MM.1S (cell line): Measurements from ENCODE around the gene AP5B1.

Experiments used
- DNase-seq: peaks from one replicate; pipeline ENCODE4 v3.0.0-alpha.2; 2015
- H2AFZ ChIP-seq: fragments of 300-600 bp; sonication (generic); 2 replicates; pipeline ENCODE4 v1.6.0; 2016; ENCODE audit warnings: antibody characterized with exemption, low read length
- H3F3A ChIP-seq: fragments of 300-600 bp; sonication (generic); 2 replicates; pipeline ENCODE4 v1.6.1; 2016; ENCODE audit warnings: mild to moderate bottlenecking, antibody characterized with exemption, low read length, moderate library complexity, mixed read lengths; ENCODE audit not compliant: insufficient read depth
- H3K27ac ChIP-seq: fragments of 300-600 bp; sonication (generic); 2 replicates; pipeline ENCODE4 v1.5.1; 2016; ENCODE audit warnings: mild to moderate bottlenecking, low read length
- H3K27me3 ChIP-seq: fragments of 300-600 bp; sonication (generic); replicated peaks from 2 replicates; pipeline ENCODE4 v1.6.0; 2016; ENCODE audit warnings: low read length; ENCODE audit not compliant: insufficient read depth
- H3K36me3 ChIP-seq: fragments of 300-600 bp; sonication (generic); replicated peaks from 2 replicates; pipeline ENCODE4 v1.6.1; 2016; ENCODE audit warnings: mild to moderate bottlenecking, low read length, mixed read lengths; ENCODE audit not compliant: insufficient read depth
- H3K4me1 ChIP-seq: fragments of 300-600 bp; sonication (generic); 2 replicates; pipeline ENCODE4 v1.6.1; 2016; ENCODE audit warnings: low read length, mixed read lengths
- H3K4me2 ChIP-seq: fragments of 300-600 bp; sonication (generic); 2 replicates; pipeline ENCODE4 v1.6.0; 2016; ENCODE audit warnings: low read depth, low read length
- H3K4me3 ChIP-seq: fragments of 300-600 bp; sonication (generic); 2 replicates; pipeline ENCODE4 v1.5.1; 2016; ENCODE audit warnings: low read length, mixed read lengths
- H3K79me2 ChIP-seq: fragments of 300-600 bp; sonication (generic); 2 replicates; pipeline ENCODE4 v1.6.1; 2016; ENCODE audit warnings: mixed run types, low read length, mixed read lengths
- H3K9ac ChIP-seq: fragments of 300-600 bp; sonication (generic); 2 replicates; pipeline ENCODE4 v1.6.1; 2016; ENCODE audit warnings: low read length, mixed read lengths
- H3K9me2 ChIP-seq: fragments of 300-600 bp; sonication (generic); replicated peaks from 2 replicates; pipeline ENCODE4 v1.6.1; 2016; ENCODE audit warnings: mild to moderate bottlenecking, low read length, mixed read lengths; ENCODE audit not compliant: insufficient read depth
- H3K9me3 ChIP-seq: fragments of 300-600 bp; sonication (generic); replicated peaks from 2 replicates; pipeline ENCODE4 v1.6.1; 2016; ENCODE audit warnings: mild to moderate bottlenecking, low read length, mixed read lengths; ENCODE audit not compliant: insufficient read depth
- H4K20me1 ChIP-seq: fragments of 300-600 bp; sonication (generic); 2 replicates; pipeline ENCODE4 v1.6.1; 2016; ENCODE audit warnings: mild to moderate bottlenecking, low read length, moderate library complexity, mixed read lengths; ENCODE audit not compliant: insufficient read depth
- EZH2 ChIP-seq: fragments of 300-600 bp; sonication (generic); optimal IDR thresholded peaks from 2 replicates; pipeline ENCODE3; 2017; ENCODE audit warnings: low read depth, mild to moderate bottlenecking, antibody characterized with exemption, low read length, mixed read lengths
- EZH2phosphoT487 ChIP-seq: fragments of 300-600 bp; sonication (generic); IDR thresholded peaks from 2 replicates; pipeline ENCODE4 v1.6.1; 2018; ENCODE audit warnings: antibody characterized with exemption, low read length
- TF ChIP-seq, protein P1 (sequence below): fragments of 300-600 bp; sonication (generic); IDR thresholded peaks from 2 replicates; pipeline ENCODE4 v1.5.1; 2016; ENCODE audit warnings: antibody characterized with exemption, low read length, mixed read lengths

The AP5B1 gene

DNA sequence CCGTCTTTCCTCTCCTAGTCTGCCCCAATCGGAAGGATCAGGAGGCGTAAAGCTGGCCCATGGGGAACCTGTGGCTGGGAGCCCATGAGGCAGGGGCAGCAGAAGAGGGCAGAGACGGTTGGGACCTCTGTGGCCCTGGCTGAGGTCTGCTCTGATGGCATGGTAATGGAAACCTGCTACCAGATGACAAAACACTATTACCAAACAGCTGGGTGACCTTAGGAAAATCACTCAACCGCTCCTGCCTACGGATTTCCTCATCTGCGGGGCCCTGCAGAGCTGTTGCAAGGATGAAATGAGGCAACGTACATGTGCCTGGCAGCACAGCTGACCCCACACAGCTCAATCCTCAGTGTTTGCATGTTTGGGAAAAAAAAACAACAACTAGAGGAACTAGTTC, 4.6 kb downstream of the AP5B1 start:
- Histone ChIP-seq H3K4me3 (no peak overlapping the region), H3K9ac (no peak overlapping the region), H2AFZ (no peak overlapping the region), H3F3A (no peaks in the 10 kb centered on the region), H4K20me1 (no peaks in the 10 kb centered on the region; the same call in 1 of the 2 replicates), H3K9me3 (no peaks in the 10 kb centered on the region), H3K4me2 (no peak overlapping the region), H3K27ac (no peak overlapping the region), H3K4me1 (no peaks in the 10 kb centered on the region), H3K36me3 (peaks cover 4% of the 10 kb centered on the region; the same call in 1 of the 2 replicates), H3K9me2 (no peaks in the 10 kb centered on the region), H3K27me3 (no peaks in the 10 kb centered on the region), H3K79me2 (peaks cover 32% of the 10 kb centered on the region)
- no peak for DNase-seq
- TF ChIP-seq EZH2 (no peak), EZH2phosphoT487 (no peak)
- TF ChIP-seq, protein P1, sequence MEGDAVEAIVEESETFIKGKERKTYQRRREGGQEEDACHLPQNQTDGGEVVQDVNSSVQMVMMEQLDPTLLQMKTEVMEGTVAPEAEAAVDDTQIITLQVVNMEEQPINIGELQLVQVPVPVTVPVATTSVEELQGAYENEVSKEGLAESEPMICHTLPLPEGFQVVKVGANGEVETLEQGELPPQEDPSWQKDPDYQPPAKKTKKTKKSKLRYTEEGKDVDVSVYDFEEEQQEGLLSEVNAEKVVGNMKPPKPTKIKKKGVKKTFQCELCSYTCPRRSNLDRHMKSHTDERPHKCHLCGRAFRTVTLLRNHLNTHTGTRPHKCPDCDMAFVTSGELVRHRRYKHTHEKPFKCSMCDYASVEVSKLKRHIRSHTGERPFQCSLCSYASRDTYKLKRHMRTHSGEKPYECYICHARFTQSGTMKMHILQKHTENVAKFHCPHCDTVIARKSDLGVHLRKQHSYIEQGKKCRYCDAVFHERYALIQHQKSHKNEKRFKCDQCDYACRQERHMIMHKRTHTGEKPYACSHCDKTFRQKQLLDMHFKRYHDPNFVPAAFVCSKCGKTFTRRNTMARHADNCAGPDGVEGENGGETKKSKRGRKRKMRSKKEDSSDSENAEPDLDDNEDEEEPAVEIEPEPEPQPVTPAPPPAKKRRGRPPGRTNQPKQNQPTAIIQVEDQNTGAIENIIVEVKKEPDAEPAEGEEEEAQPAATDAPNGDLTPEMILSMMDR, result no peak

DNA sequence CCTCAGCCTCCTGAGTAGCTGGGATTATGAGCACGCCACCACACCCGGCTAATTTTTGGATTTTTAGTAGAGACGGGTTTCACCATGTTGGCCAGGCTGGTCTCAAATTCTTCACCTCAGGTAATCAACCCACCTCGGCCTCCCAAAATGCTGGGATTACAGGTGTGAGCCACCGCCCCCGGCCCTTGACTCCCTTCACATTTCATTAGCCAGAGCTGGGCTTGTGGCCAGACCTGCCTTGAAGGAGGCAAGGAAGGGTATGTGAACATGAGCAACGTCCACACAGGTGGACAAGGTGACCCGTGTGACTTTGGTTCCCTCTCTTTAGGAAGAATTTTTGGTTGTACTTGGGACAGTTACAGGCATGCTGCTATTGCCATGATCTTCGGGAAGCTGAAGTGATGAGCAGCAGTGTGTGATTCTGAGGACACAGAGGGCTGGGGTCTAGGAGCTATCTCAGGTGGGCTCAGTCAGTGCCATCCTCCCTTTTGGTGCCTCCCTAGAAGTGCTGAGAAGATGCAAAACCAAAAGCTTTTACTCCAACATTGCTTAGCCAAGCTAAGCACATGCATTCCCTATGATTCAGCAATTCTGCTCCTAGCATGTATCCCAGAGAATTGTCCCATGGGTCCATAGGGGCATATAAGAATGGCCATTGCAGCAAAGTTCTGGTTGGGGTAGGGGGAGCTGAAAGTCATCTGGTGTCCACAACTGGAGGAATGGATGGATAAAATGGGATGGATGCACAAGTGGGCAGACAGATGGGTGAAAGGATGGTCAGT, 6.1 kb downstream of the AP5B1 start:
- Histone ChIP-seq H2AFZ (no peak overlapping the region), H3F3A (no peaks in the 10 kb centered on the region), H3K36me3 (peaks cover 4% of the 10 kb centered on the region; the same call in 1 of the 2 replicates), H3K9me3 (no peaks in the 10 kb centered on the region), H4K20me1 (no peaks in the 10 kb centered on the region; the same call in 1 of the 2 replicates), H3K4me3 (no peak overlapping the region), H3K27me3 (no peaks in the 10 kb centered on the region), H3K9ac (no peak overlapping the region), H3K79me2 (peaks cover 25% of the 10 kb centered on the region), H3K9me2 (no peaks in the 10 kb centered on the region), H3K4me2 (no peak overlapping the region), H3K27ac (no peak overlapping the region), H3K4me1 (no peaks in the 10 kb centered on the region)
- no peak for DNase-seq
- TF ChIP-seq EZH2, result no peak
- TF ChIP-seq, protein P1, result no peak
- TF ChIP-seq EZH2phosphoT487, result no peak

DNA sequence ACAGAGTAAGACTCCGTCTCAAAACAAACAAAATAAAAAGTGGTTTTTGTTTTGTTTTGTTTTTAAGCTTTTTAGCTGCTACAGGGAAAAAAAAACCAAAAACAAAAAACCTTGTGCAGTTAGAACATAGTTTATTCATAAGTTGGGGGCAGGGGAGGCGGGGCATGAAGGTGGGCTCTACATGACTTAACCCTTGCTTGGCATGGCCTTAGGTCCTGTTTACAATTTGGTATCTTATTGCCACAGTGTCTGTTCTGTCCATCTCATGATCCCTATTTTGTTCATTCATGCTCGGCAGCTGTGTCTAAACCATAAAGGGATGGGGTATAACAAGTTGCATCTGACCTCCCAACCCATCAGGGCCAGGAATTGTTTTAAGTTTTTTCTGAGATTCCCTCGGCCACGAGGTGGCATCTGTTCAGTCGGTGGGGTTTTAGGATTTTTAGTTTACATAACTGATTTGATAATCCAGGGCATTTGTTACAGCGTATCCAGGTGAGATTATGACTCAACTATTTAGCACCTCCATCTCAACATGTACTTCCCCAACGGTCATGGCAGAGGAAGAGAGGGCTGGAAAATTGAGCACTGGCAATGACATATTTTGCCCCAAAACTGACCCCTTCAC, 6.9 kb downstream of the AP5B1 start:
- H3K9ac ChIP-seq, result no peak overlapping the region
- H3K27ac ChIP-seq, result no peak overlapping the region
- no peaks in the 10 kb centered on the region for H3F3A ChIP-seq
- no peaks in the 10 kb centered on the region for H3K4me1 ChIP-seq
- TF ChIP-seq EZH2phosphoT487, result no peak
- TF ChIP-seq EZH2, result no peak
- TF ChIP-seq, protein P1, result peak; percentile 19
- H3K4me3 ChIP-seq, result no peak overlapping the region
- H2AFZ ChIP-seq, result no peak overlapping the region
- H3K4me2 ChIP-seq, result no peak overlapping the region
- no peaks in the 10 kb centered on the region for H3K27me3 ChIP-seq
- peaks cover 16% of the 10 kb centered on the region for H3K79me2 ChIP-seq
- no peaks in the 10 kb centered on the region for H3K9me3 ChIP-seq
- no peaks in the 10 kb centered on the region for H4K20me1 ChIP-seq
- DNase-seq, result no peak
- peaks cover 2% of the 10 kb centered on the region; the same call in 1 of the 2 replicates for H3K36me3 ChIP-seq
- no peaks in the 10 kb centered on the region for H3K9me2 ChIP-seq
